ENCODE measurements around the gene UBTF. TPM values are rescaled to one million over a fixed set of nuclear protein-coding genes. Genes with fewer than 3 reads are reported as not detected.

The UBTF gene
- polyA plus RNA-seq, 1 donor (not counting 4 experiments of a cell fraction or from before 2014, with no cell fraction given), result 23.0 TPM

- no peaks in the 10 kb centered on the region for H4K20me1 ChIP-seq (ENCODE audit: control insufficient read depth, extremely low read depth, insufficient read depth, low read length)
- FAIRE-seq, result no peak
- no peaks in the 10 kb centered on the region for H3K27me3 ChIP-seq (ENCODE audit: control insufficient read depth, extremely low read depth, insufficient read depth, low read length)
- no peak for DNase-seq (ENCODE audit: low read depth, low spot score)
- TF ChIP-seq CTCF (optimal IDR thresholded peaks at IDR 0.05 in 1 of 3, IDR thresholded peaks at IDR 0.05 in 1 of 3, conservative IDR thresholded peaks at IDR 0.05 in 1 of 3; ENCODE audit: extremely low read depth in 1 of 3, insufficient read depth in 2 of 3, low read length in 3 of 3), result no peak
- TF ChIP-seq EZH2 (IDR thresholded peaks at IDR 0.05; ENCODE audit: low read length), result no peak
- no peak overlapping the region for H3K27ac ChIP-seq (ENCODE audit: control insufficient read depth, insufficient read depth, low read length)
- no peak overlapping the region for H2AFZ ChIP-seq (ENCODE audit: control insufficient read depth, low read length)
- H3K9ac ChIP-seq (ENCODE audit: control insufficient read depth, extremely low read depth, insufficient read depth, low read length), result no peak overlapping the region
- no peak overlapping the region for H3K4me3 ChIP-seq (ENCODE audit: control insufficient read depth in 2 of 3, extremely low read depth in 1 of 3, insufficient read depth in 2 of 3, low read depth in 1 of 3, low read length in 3 of 3)
- no peaks in the 10 kb centered on the region for H3K4me1 ChIP-seq (ENCODE audit: control insufficient read depth, extremely low read depth, insufficient read depth, low read length)
- H3K9me3 ChIP-seq (ENCODE audit: control insufficient read depth, low read depth, low read length), result no peaks in the 10 kb centered on the region
- H3K4me2 ChIP-seq (ENCODE audit: control insufficient read depth, extremely low read depth, insufficient read depth, low read depth, low read length), result no peak overlapping the region
- no peaks in the 10 kb centered on the region for H3K9me1 ChIP-seq (ENCODE audit: control insufficient read depth, extremely low read depth, insufficient read depth, low read length)
- H3K79me2 ChIP-seq (ENCODE audit: control insufficient read depth, insufficient read depth, low read length), result no peaks in the 10 kb centered on the region
- H3K36me3 ChIP-seq (ENCODE audit: control insufficient read depth in 2 of 2, extremely low read depth in 1 of 2, insufficient read depth in 2 of 2, low read length in 2 of 2), result peaks cover 1 to 4% of the 10 kb centered on the region in 2 experiments
- dilution Hi-C loops (cut with MboI; ENCODE audit: extremely low pct_ligation_motif_present, low sequenced_read_pairs), result no loop called here
Measured at GRCh38 chr17:44171931-44172455, 47.5 kb downstream of the UBTF start.

GRCh38 chr17:44170499-44171201 lies 48.8 kb downstream of the UBTF start, which contains the start of gene ASB16:
ASB16 (plus strand) TSS chr17:44170704; CDS start chr17:44170790, 86 bp downstream.
- Histone ChIP-seq H3K27ac (ENCODE audit: control insufficient read depth, insufficient read depth, low read length) (no peak within 1 kb of the TSS), H3K36me3 (ENCODE audit: control insufficient read depth in 2 of 2, extremely low read depth in 1 of 2, insufficient read depth in 2 of 2, low read length in 2 of 2) (no peaks in the 10 kb centered on the region), H3K27me3 (ENCODE audit: control insufficient read depth, extremely low read depth, insufficient read depth, low read length) (no peaks in the 10 kb centered on the region), H2AFZ (ENCODE audit: control insufficient read depth, low read length) (no peak within 1 kb of the TSS), H4K20me1 (ENCODE audit: control insufficient read depth, extremely low read depth, insufficient read depth, low read length) (no peaks in the 10 kb centered on the region), H3K9ac (ENCODE audit: control insufficient read depth, extremely low read depth, insufficient read depth, low read length) (no peak within 1 kb of the TSS), H3K79me2 (ENCODE audit: control insufficient read depth, insufficient read depth, low read length) (no peaks in the 10 kb centered on the region), H3K9me1 (ENCODE audit: control insufficient read depth, extremely low read depth, insufficient read depth, low read length) (no peaks in the 10 kb centered on the region), H3K9me3 (ENCODE audit: control insufficient read depth, low read depth, low read length) (no peaks in the 10 kb centered on the region), H3K4me1 (ENCODE audit: control insufficient read depth, extremely low read depth, insufficient read depth, low read length) (no peaks in the 10 kb centered on the region), H3K4me2 (ENCODE audit: control insufficient read depth, extremely low read depth, insufficient read depth, low read depth, low read length) (no peak within 1 kb of the TSS), H3K4me3 (ENCODE audit: control insufficient read depth in 2 of 3, extremely low read depth in 1 of 3, insufficient read depth in 2 of 3, low read depth in 1 of 3, low read length in 3 of 3) (no peak within 1 kb of the TSS)
- dilution Hi-C loops (cut with MboI; ENCODE audit: extremely low pct_ligation_motif_present, low sequenced_read_pairs), result no loop called here
- FAIRE-seq, result no peak
- no peak for DNase-seq (ENCODE audit: low read depth, low spot score)
- no peak for TF ChIP-seq EZH2 (IDR thresholded peaks at IDR 0.05; ENCODE audit: low read length)
- no peak for TF ChIP-seq CTCF (optimal IDR thresholded peaks at IDR 0.05 in 1 of 3, IDR thresholded peaks at IDR 0.05 in 1 of 3, conservative IDR thresholded peaks at IDR 0.05 in 1 of 3; ENCODE audit: extremely low read depth in 1 of 3, insufficient read depth in 2 of 3, low read length in 3 of 3)
